Thyroid gland (tissue), 4 donors: Measurements from ENCODE around the gene CMC2.

ENCODE experiments used
- CTCF ChIP-seq, 6 experiments: fragments of 200-600 bp in 3 of 6; fragments of 450-650 bp in 3 of 6; sonication (generic) in 3 of 6; IDR thresholded peaks; one replicate each; pipeline ENCODE4 v1.5.1; 2016 to 2019; ENCODE audit warnings: antibody characterized with exemption in 6 of 6, mild to moderate bottlenecking in 2 of 6, inconsistent platforms in 1 of 6, moderate library complexity in 1 of 6
- POLR2A ChIP-seq, 2 donors: fragments of 450-650 bp; IDR thresholded peaks; one replicate each; pipeline ENCODE4 v1.6.1; 2017; ENCODE audit warnings: antibody characterized with exemption in 2 of 2, mild to moderate bottlenecking in 2 of 2, moderate library complexity in 1 of 2

- TF ChIP-seq CTCF (IDR thresholded peaks at IDR 0.05) (no peak), POLR2A (IDR thresholded peaks at IDR 0.05) (no peak)
Measured at GRCh38 chr16:81000873-81001272, 5.8 kb downstream of the CMC2 start.
